Measurements from ENCODE around the gene KIF22.
"Not testable (repeated sequence)": the region's sequence is repeated elsewhere in the genome, so short reads cannot be mapped to it uniquely, and the experiment has no call there.

The KIF22 gene

DNA sequence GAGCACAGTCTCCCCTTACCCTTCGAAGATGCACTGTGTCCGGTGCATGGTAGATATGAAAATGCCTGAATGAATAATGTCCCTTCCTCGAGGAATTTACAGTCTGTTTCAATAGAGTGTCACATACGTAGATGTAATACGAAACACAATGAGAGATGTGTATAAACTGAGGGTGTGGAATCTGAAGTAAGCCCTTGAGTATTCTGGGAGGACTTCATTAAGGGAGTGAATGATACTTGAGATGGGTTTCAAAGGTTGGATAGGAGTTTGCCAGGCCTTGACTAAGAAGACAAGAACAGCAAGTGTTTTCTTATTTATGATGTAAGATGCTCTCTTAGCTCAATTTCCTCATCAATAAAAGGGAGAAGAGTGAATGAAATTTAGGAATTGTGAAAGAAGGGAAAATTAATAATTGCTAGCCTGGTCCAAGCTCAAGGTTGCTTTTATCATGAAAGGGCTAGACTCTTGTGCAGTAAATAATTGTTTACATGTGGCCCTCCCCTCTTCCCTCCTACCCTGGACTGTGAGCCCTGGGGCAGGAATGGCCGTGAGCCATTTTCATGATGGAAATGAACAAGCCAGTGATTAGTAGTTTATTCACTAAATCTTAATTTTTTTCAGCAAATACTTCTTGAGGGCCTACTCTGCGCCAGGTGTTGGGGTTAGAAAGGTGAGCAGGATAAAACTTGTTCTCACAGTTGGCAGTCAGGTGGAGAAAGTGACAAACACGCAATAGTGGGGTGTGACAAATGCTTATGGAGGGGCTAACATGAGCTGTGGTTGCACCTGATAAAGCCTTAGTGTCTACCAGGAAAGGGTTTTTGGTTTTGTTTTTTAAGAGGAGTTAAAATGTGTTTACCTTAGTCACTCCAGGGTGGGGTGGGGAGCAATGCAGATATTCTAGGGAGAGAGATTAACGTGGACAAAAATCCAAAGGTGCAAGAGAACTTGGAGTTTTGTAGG is 1.6 kb downstream of the KIF22 start:
- no peaks in the 10 kb centered on the region for H3K27me3 Mint-ChIP-seq
- H3K27ac Mint-ChIP-seq (ENCODE audit: low read depth): peak overlapping the region; percentile 92
- H3K4me3 Mint-ChIP-seq: peak overlapping the region; percentile 97
- DNase-seq (ENCODE audit: low spot score in 2 of 2): no peak
- H3K36me3 Mint-ChIP-seq (ENCODE audit: insufficient read depth): peaks cover 26% of the 10 kb centered on the region
- no peaks in the 10 kb centered on the region for H3K9me3 Mint-ChIP-seq
- no peak for ATAC-seq (replicated peaks; ENCODE audit: extremely low read depth, poor library complexity, severe bottlenecking)
- peaks cover 44% of the 10 kb centered on the region for H3K4me1 Mint-ChIP-seq

- peak overlapping the region; percentile 92 for H3K27ac Mint-ChIP-seq (ENCODE audit: low read depth)
- DNase-seq (ENCODE audit: low spot score in 2 of 2); H3K9me3 Mint-ChIP-seq; ATAC-seq (replicated peaks; ENCODE audit: extremely low read depth, poor library complexity, severe bottlenecking); H3K27me3 Mint-ChIP-seq: not testable (repeated sequence)
- H3K4me1 Mint-ChIP-seq: peaks cover 49% of the 10 kb centered on the region
- peaks cover 35% of the 10 kb centered on the region for H3K36me3 Mint-ChIP-seq (ENCODE audit: insufficient read depth)
- H3K4me3 Mint-ChIP-seq: peak overlapping the region; percentile 97
Measured at GRCh38 chr16:29793153-29793552, 2.6 kb downstream of the KIF22 start.

- Mint-ChIP-seq H3K36me3 (ENCODE audit: insufficient read depth) (peaks cover 41% of the 10 kb centered on the region), H3K9me3 (no peaks in the 10 kb centered on the region), H3K27ac (ENCODE audit: low read depth) (no peak overlapping the region), H3K4me3 (no peak overlapping the region), H3K27me3 (no peaks in the 10 kb centered on the region), H3K4me1 (peaks cover 52% of the 10 kb centered on the region)
- ATAC-seq (replicated peaks; ENCODE audit: extremely low read depth, poor library complexity, severe bottlenecking): no peak
- DNase-seq (ENCODE audit: low spot score in 2 of 2): no peak
Measured at GRCh38 chr16:29794231-29794710, 3.7 kb downstream of the KIF22 start.

DNA sequence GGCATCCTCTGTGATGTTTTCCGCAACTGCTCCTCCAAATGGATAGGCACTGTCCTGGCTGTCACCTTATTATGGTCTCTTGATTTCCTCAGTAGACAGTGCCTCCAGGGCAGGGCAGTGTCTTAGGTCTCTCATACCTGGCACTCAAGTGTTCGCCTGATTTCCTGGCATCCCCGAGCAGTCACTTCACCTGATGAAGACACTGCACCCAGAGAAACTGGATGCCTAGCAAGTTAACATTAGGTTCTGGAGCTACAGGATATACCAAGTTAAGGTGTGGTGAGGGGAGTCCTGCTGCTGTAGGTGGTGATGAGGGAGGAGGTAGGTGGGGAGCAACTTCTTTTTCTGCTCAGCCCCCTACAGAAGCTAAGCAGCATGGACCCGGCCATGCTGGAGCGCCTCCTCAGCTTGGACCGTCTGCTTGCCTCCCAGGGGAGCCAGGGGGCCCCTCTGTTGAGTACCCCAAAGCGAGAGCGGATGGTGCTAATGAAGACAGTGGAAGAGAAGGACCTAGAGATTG is 11.9 kb downstream of the KIF22 start:
- peaks cover 55% of the 10 kb centered on the region for H3K36me3 Mint-ChIP-seq (ENCODE audit: insufficient read depth)
- H3K9me3 Mint-ChIP-seq: no peaks in the 10 kb centered on the region
- ATAC-seq (replicated peaks; ENCODE audit: extremely low read depth, poor library complexity, severe bottlenecking) (no peak), DNase-seq (ENCODE audit: low spot score in 2 of 2) (no peak)
- no peaks in the 10 kb centered on the region for H3K27me3 Mint-ChIP-seq
- no peak overlapping the region for H3K4me3 Mint-ChIP-seq
- H3K27ac Mint-ChIP-seq (ENCODE audit: low read depth): no peak overlapping the region
- peaks cover 32% of the 10 kb centered on the region for H3K4me1 Mint-ChIP-seq

DNA sequence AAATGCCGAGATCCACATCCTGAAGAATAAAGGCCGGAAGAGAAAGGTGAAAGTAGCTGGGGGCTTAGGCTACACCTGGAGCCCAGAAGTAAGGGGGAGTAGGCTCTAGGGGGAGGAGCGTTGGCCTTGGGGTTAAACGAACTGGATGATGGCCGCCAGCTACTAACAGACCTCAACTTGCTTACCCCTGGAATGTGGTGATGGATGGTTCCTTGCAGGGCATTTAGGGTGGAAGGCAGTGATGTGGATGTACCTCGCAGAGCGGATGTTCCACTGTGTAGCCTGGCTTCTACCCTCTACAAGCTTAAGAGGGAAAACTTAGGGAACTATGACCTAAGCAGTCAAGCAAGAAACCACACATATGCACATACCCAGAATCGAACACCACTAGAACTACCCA is 13.5 kb downstream of the KIF22 start:
- no peaks in the 10 kb centered on the region for H3K9me3 Mint-ChIP-seq
- peak overlapping the region; percentile 99 for H3K27ac Mint-ChIP-seq (ENCODE audit: low read depth)

GRCh38 chr16:29804455-29805231 is 14.1 kb downstream of the KIF22 start:
- Mint-ChIP-seq H3K27ac (ENCODE audit: low read depth) (peak overlapping the region; percentile 99), H3K4me3 (peak overlapping the region; percentile 96), H3K36me3 (ENCODE audit: insufficient read depth) (peaks cover 57% of the 10 kb centered on the region), H3K27me3 (no peaks in the 10 kb centered on the region), H3K4me1 (peaks cover 42% of the 10 kb centered on the region), H3K9me3 (no peaks in the 10 kb centered on the region)
- DNase-seq (ENCODE audit: low spot score in 2 of 2) (no peak), ATAC-seq (replicated peaks; ENCODE audit: extremely low read depth, poor library complexity, severe bottlenecking) (no peak)

More for the DNA sequence above, 13.5 kb downstream of the KIF22 start:
- ATAC-seq (replicated peaks; ENCODE audit: extremely low read depth, poor library complexity, severe bottlenecking) (no peak), DNase-seq (ENCODE audit: low spot score in 2 of 2) (no peak)
- peaks cover 39% of the 10 kb centered on the region for H3K4me1 Mint-ChIP-seq
- H3K27me3 Mint-ChIP-seq: no peaks in the 10 kb centered on the region
- peak overlapping the region; percentile 96 for H3K4me3 Mint-ChIP-seq
- H3K36me3 Mint-ChIP-seq (ENCODE audit: insufficient read depth): peaks cover 58% of the 10 kb centered on the region

GRCh38 chr16:29805232-29806098 is 14.9 kb downstream of the KIF22 start:
- peaks cover 50% of the 10 kb centered on the region for H3K4me1 Mint-ChIP-seq
- peaks cover 58% of the 10 kb centered on the region for H3K36me3 Mint-ChIP-seq (ENCODE audit: insufficient read depth)
- peak; percentile 89 to 97 for DNase-seq (ENCODE audit: low spot score in 2 of 2)
- H3K27me3 Mint-ChIP-seq: no peaks in the 10 kb centered on the region
- peak overlapping the region; percentile 99 for H3K27ac Mint-ChIP-seq (ENCODE audit: low read depth)
- peak overlapping the region; percentile 96 for H3K4me3 Mint-ChIP-seq
- no peaks in the 10 kb centered on the region for H3K9me3 Mint-ChIP-seq
- ATAC-seq (replicated peaks; ENCODE audit: extremely low read depth, poor library complexity, severe bottlenecking): peak; percentile 63

- H3K4me1 Mint-ChIP-seq: peaks cover 57% of the 10 kb centered on the region
- H3K9me3 Mint-ChIP-seq: no peaks in the 10 kb centered on the region
- no peaks in the 10 kb centered on the region for H3K27me3 Mint-ChIP-seq
- peak within 1 kb of the TSS; percentile 99 for H3K27ac Mint-ChIP-seq (ENCODE audit: low read depth)
- peak within 1 kb of the TSS; percentile 96 for H3K4me3 Mint-ChIP-seq
- DNase-seq (ENCODE audit: low spot score in 2 of 2) (no peak), ATAC-seq (replicated peaks; ENCODE audit: extremely low read depth, poor library complexity, severe bottlenecking) (no peak)
- H3K36me3 Mint-ChIP-seq (ENCODE audit: insufficient read depth): peaks cover 52% of the 10 kb centered on the region
Measured at GRCh38 chr16:29806099-29806579, 15.6 kb downstream of the KIF22 start, which contains the start of gene MAZ. TSS of gene MAZ (plus strand) at chr16:29806529. CDS start at chr16:29806702, 173 bp downstream.

GRCh38 chr16:29806641-29807425 is 16.3 kb downstream of the KIF22 start:
- DNase-seq (ENCODE audit: low spot score in 2 of 2): no peak
- no peaks in the 10 kb centered on the region for H3K27me3 Mint-ChIP-seq
- no peak for ATAC-seq (replicated peaks; ENCODE audit: extremely low read depth, poor library complexity, severe bottlenecking)
- H3K36me3 Mint-ChIP-seq (ENCODE audit: insufficient read depth): peaks cover 48% of the 10 kb centered on the region
- H3K27ac Mint-ChIP-seq (ENCODE audit: low read depth): peak overlapping the region; percentile 92
- peak overlapping the region; percentile 92 for H3K4me3 Mint-ChIP-seq
- H3K9me3 Mint-ChIP-seq: no peaks in the 10 kb centered on the region
- peaks cover 64% of the 10 kb centered on the region for H3K4me1 Mint-ChIP-seq

DNA sequence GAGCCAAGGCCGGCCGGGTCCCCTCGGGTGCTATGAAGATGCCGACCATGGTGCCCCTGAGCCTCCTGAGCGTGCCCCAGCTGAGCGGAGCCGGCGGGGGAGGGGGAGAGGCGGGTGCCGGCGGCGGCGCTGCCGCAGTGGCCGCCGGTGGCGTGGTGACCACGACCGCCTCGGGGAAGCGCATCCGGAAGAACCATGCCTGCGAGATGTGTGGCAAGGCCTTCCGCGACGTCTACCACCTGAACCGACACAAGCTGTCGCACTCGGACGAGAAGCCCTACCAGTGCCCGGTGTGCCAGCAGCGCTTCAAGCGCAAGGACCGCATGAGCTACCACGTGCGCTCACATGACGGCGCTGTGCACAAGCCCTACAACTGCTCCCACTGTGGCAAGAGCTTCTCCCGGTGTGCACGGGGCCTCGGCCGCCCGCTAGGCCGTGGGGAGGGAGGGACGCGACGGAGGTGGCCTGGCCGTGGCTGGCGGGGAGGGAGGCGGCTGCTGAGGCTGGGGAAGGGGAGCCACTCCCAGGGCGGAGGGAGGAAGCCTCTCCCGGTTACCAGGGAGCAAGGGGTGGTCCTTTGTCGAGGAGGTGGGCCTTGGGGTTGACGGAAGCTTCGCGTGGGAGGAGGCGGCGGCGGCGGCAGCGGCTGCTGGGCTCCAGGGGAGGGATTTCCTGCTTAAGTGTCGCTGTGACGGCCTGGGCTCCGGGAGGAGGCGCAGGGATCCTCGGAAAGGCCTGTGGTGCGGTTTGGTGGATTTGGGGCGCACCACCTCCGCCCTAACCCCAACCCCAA is 17.1 kb downstream of the KIF22 start:
- H3K36me3 Mint-ChIP-seq (ENCODE audit: insufficient read depth): peaks cover 43% of the 10 kb centered on the region
- no peaks in the 10 kb centered on the region for H3K9me3 Mint-ChIP-seq
- peak; percentile 49 for ATAC-seq (replicated peaks; ENCODE audit: extremely low read depth, poor library complexity, severe bottlenecking)
- peaks cover 70% of the 10 kb centered on the region for H3K4me1 Mint-ChIP-seq
- DNase-seq (ENCODE audit: low spot score in 2 of 2): peak; percentile 74 to 88
- H3K4me3 Mint-ChIP-seq: peak overlapping the region; percentile 92
- H3K27ac Mint-ChIP-seq (ENCODE audit: low read depth): peak overlapping the region; percentile 92
- no peaks in the 10 kb centered on the region for H3K27me3 Mint-ChIP-seq
